ENCODE data around the gene FAM162A.

DNA sequence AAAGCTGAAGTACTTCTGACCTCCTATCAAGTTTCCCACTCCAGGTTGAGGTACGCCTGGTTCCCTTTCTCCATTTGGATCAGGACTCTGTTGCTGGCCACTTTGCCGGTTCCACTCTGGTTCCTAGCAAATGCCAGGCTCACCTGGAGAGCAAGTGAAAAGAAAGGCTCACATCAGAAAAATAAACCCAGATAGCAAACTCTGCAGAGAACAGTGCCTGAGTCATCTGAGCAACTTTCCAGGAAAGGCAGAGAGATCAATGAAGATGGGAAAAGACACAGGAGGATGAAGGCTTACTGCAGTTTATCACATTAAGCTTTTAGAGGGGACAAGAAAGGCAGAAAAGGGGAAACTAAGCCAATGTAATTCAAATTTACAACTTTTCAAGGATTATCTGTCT, 73.7 kb downstream of the FAM162A start:
- no peak for TF ChIP-seq POLR2A (IDR thresholded peaks at IDR 0.05; ENCODE audit: low read length)
- no peak for TF ChIP-seq GATA1 (IDR thresholded peaks at IDR 0.05; ENCODE audit: low read depth, low read length)

Measured in erythroblast (primary cell).